Central memory CD8-positive, alpha-beta T cell (primary cell): ENCODE results near the gene CNKSR3.

Experiments
- ATAC-seq: fragments of 150-1000 bp; cut with Tn5 transposase; replicated peaks from 2 replicates; pipeline ENCODE4 v1.10.0; 2022; ENCODE audit warnings: mild to moderate bottlenecking, moderate FRiP score, moderate number of reproducible peaks; ENCODE audit not compliant: poor library complexity, severe bottlenecking; ENCODE audit errors: extremely low read depth
- DNase-seq, 2 donors: peaks; one replicate each; pipeline ENCODE4 v3.0.0; 2021; ENCODE audit warnings: low spot score in 2 of 2
- H3K27ac Mint-ChIP-seq: one replicate; pipeline ENCODE4 v1.8.0; 2022; ENCODE audit warnings: low read depth, mild to moderate bottlenecking, moderate library complexity, mixed read lengths
- H3K27me3 Mint-ChIP-seq: one replicate; pipeline ENCODE4 v1.8.0; 2022; ENCODE audit warnings: mixed read lengths
- H3K36me3 Mint-ChIP-seq: one replicate; pipeline ENCODE4 v1.8.0; 2022; ENCODE audit warnings: mild to moderate bottlenecking, moderate library complexity, mixed read lengths; ENCODE audit not compliant: insufficient read depth
- H3K4me1 Mint-ChIP-seq: one replicate; pipeline ENCODE4 v1.8.0; 2022; ENCODE audit warnings: mixed read lengths
- H3K4me3 Mint-ChIP-seq: one replicate; pipeline ENCODE4 v1.8.0; 2022; ENCODE audit warnings: mild to moderate bottlenecking, moderate library complexity, mixed read lengths
- H3K9me3 Mint-ChIP-seq: one replicate; pipeline ENCODE4 v1.8.0; 2022; ENCODE audit warnings: mixed read lengths

CNKSR3 gene

GRCh38 chr6:154447954-154448353 lies 62.5 kb downstream of the CNKSR3 start:
- DNase-seq (no peak), ATAC-seq (no peak)
- Mint-ChIP-seq H3K36me3 (peaks cover 1% of the 10 kb centered on the region), H3K4me1 (no peaks in the 10 kb centered on the region), H3K9me3 (no peaks in the 10 kb centered on the region), H3K27me3 (peaks cover 51% of the 10 kb centered on the region), H3K27ac (no peak overlapping the region), H3K4me3 (no peak overlapping the region)

GRCh38 chr6:154446984-154447383 lies 63.5 kb downstream of the CNKSR3 start:
- Mint-ChIP-seq H3K4me3 (no peak overlapping the region), H3K27me3 (peaks cover 56% of the 10 kb centered on the region), H3K4me1 (no peaks in the 10 kb centered on the region), H3K36me3 (peaks cover 1% of the 10 kb centered on the region), H3K9me3 (no peaks in the 10 kb centered on the region), H3K27ac (no peak overlapping the region)
- DNase-seq (no peak), ATAC-seq (no peak)

- H3K4me3 Mint-ChIP-seq, result no peak overlapping the region
- H3K4me1 Mint-ChIP-seq, result no peaks in the 10 kb centered on the region
- ATAC-seq (no peak), DNase-seq (no peak)
- peaks cover 58% of the 10 kb centered on the region for H3K27me3 Mint-ChIP-seq
- no peaks in the 10 kb centered on the region for H3K9me3 Mint-ChIP-seq
- peaks cover 1% of the 10 kb centered on the region for H3K36me3 Mint-ChIP-seq
- H3K27ac Mint-ChIP-seq, result no peak overlapping the region
Measured at GRCh38 chr6:154445417-154445816, 65.1 kb downstream of the CNKSR3 start.

GRCh38 chr6:154441995-154442310 lies 68.5 kb downstream of the CNKSR3 start:
- no peaks in the 10 kb centered on the region for H3K4me1 Mint-ChIP-seq
- H3K4me3 Mint-ChIP-seq, result no peak overlapping the region
- DNase-seq, result no peak
- peaks cover 1% of the 10 kb centered on the region for H3K36me3 Mint-ChIP-seq
- H3K9me3 Mint-ChIP-seq, result no peaks in the 10 kb centered on the region
- ATAC-seq, result no peak
- H3K27ac Mint-ChIP-seq, result no peak overlapping the region
- H3K27me3 Mint-ChIP-seq, result peaks cover 60% of the 10 kb centered on the region

GRCh38 chr6:154440422-154441043 lies 70.0 kb downstream of the CNKSR3 start:
- H3K9me3 Mint-ChIP-seq, result no peaks in the 10 kb centered on the region
- H3K4me3 Mint-ChIP-seq, result no peak overlapping the region
- ATAC-seq (no peak), DNase-seq (no peak)
- no peaks in the 10 kb centered on the region for H3K4me1 Mint-ChIP-seq
- peaks cover 58% of the 10 kb centered on the region for H3K27me3 Mint-ChIP-seq
- peaks cover 1% of the 10 kb centered on the region for H3K36me3 Mint-ChIP-seq
- H3K27ac Mint-ChIP-seq, result no peak overlapping the region

GRCh38 chr6:154440022-154440421 lies 70.5 kb downstream of the CNKSR3 start:
- Mint-ChIP-seq H3K36me3 (peaks cover 1% of the 10 kb centered on the region), H3K4me3 (no peak overlapping the region), H3K9me3 (no peaks in the 10 kb centered on the region), H3K4me1 (no peaks in the 10 kb centered on the region), H3K27ac (no peak overlapping the region), H3K27me3 (peaks cover 57% of the 10 kb centered on the region)
- no peak for ATAC-seq
- no peak for DNase-seq

- Mint-ChIP-seq H3K4me1 (no peaks in the 10 kb centered on the region), H3K36me3 (peaks cover 1% of the 10 kb centered on the region), H3K4me3 (no peak overlapping the region), H3K27ac (no peak overlapping the region), H3K9me3 (no peaks in the 10 kb centered on the region), H3K27me3 (peaks cover 52% of the 10 kb centered on the region)
- no peak for ATAC-seq
- no peak for DNase-seq
Measured at GRCh38 chr6:154438882-154439415, 71.5 kb downstream of the CNKSR3 start.

GRCh38 chr6:154435400-154435945 lies 75.0 kb downstream of the CNKSR3 start:
- Mint-ChIP-seq H3K27me3 (peaks cover 33% of the 10 kb centered on the region), H3K4me1 (no peaks in the 10 kb centered on the region)

GRCh38 chr6:154434662-154435061 lies 75.8 kb downstream of the CNKSR3 start:
- H3K4me1 Mint-ChIP-seq, result no peaks in the 10 kb centered on the region
- DNase-seq (no peak), ATAC-seq (no peak)
- H3K27me3 Mint-ChIP-seq, result peaks cover 28% of the 10 kb centered on the region
- H3K9me3 Mint-ChIP-seq, result no peaks in the 10 kb centered on the region
- H3K4me3 Mint-ChIP-seq, result no peak overlapping the region
- no peak overlapping the region for H3K27ac Mint-ChIP-seq
- H3K36me3 Mint-ChIP-seq, result no peaks in the 10 kb centered on the region

More at GRCh38 chr6:154435400-154435945, 75.0 kb downstream of the CNKSR3 start:
- Mint-ChIP-seq H3K36me3 (no peaks in the 10 kb centered on the region), H3K4me3 (no peak overlapping the region), H3K9me3 (no peaks in the 10 kb centered on the region), H3K27ac (no peak overlapping the region)
- DNase-seq, result no peak
- no peak for ATAC-seq

- Mint-ChIP-seq H3K36me3 (no peaks in the 10 kb centered on the region), H3K9me3 (no peaks in the 10 kb centered on the region), H3K4me3 (no peak overlapping the region), H3K27ac (no peak overlapping the region), H3K27me3 (peaks cover 18% of the 10 kb centered on the region), H3K4me1 (no peaks in the 10 kb centered on the region)
- ATAC-seq, result no peak
- DNase-seq, result no peak
Measured at GRCh38 chr6:154433477-154434241, 76.8 kb downstream of the CNKSR3 start.

- Mint-ChIP-seq H3K4me3 (no peak overlapping the region), H3K4me1 (no peaks in the 10 kb centered on the region), H3K27me3 (peaks cover 12% of the 10 kb centered on the region), H3K9me3 (no peaks in the 10 kb centered on the region), H3K36me3 (no peaks in the 10 kb centered on the region), H3K27ac (no peak overlapping the region)
- ATAC-seq (no peak), DNase-seq (no peak)
Measured at GRCh38 chr6:154432533-154433476, 77.7 kb downstream of the CNKSR3 start.

GRCh38 chr6:154430481-154430919 lies 80.0 kb downstream of the CNKSR3 start:
- no peaks in the 10 kb centered on the region for H3K4me1 Mint-ChIP-seq
- no peak for ATAC-seq
- no peak overlapping the region for H3K27ac Mint-ChIP-seq
- DNase-seq, result no peak
- no peak overlapping the region for H3K4me3 Mint-ChIP-seq
- no peaks in the 10 kb centered on the region for H3K27me3 Mint-ChIP-seq
- no peaks in the 10 kb centered on the region for H3K9me3 Mint-ChIP-seq
- H3K36me3 Mint-ChIP-seq, result no peaks in the 10 kb centered on the region
